GM12864 (cell line): Measurements from ENCODE around the gene THOP1.

ENCODE experiments used
- DNase-seq: peaks from one replicate; pipeline ENCODE4 v3.0.0-alpha.2; 2011; ENCODE audit warnings: low read depth
- H3K4me3 ChIP-seq: 2 replicates; pipeline ENCODE4 v1.5.1; 2011; ENCODE audit warnings: mild to moderate bottlenecking, low read depth, low read length, control low read depth
- CTCF ChIP-seq: IDR thresholded peaks from 2 replicates; pipeline ENCODE4 v1.5.1; 2011; ENCODE audit warnings: low read depth, mild to moderate bottlenecking, moderate library complexity, low read length, control low read depth, inconsistent platforms; ENCODE audit errors: missing control alignments

THOP1 gene

DNA sequence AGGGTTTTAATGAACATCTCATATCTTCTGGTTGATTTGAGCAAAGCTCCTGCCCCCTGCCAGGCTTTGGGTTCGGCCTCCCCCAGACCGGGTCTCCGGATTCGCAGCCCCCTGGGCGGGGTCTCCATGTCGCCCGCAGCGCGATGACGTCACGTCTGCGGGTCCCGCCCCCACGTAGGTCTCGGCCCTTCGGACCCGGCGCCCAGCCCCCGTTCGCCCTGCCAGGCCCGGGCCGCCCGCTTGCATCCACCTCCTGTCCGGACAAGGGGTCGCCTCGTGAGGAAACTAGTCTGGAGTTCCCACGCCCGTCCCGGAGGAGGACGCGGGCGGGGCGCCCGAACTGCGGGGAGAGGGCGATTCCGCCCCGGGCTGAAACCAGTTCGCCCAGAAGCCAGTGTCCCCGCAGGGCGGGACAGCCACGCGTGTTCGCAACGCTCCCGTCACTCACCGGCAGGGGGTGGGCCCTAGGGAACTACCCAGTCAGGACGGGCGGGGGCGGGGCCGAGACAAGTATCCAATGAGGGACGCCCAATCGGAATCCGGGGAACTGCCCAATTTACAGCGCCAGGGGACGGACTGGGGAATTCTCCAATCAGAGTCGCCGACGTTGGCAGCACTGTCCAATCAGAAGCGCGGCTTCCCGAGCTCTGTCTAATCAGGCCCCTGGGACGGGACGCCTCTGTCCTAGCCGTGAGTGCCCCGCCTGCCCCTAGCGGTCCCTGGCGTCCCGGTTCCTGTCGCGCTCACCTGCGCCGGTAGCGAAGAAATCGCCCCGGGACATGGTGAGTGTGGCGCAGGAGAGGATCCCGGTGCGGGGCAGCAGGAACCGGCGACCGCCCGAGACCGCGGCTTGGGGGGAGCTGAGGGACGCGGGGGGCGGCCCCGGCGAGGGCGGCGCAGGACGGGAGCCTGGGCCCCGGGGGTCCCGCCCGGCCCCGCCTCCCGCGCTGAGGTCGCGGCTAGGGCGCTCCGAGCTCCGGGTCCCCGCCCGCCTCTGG lies 55.8 kb downstream of the THOP1 start, which contains the start of gene ZNF555:
Gene ZNF555, plus strand, starts transcription at position 682 of the 998 bp plus-strand sequence. Its CDS starts 98 bp downstream, at position 780.
- peak within 1 kb of the TSS; percentile 82 for H3K4me3 ChIP-seq
- peak; percentile 97 for DNase-seq
- peak; percentile 60 for TF ChIP-seq CTCF

GRCh38 chr19:2841855-2842574 lies 56.7 kb downstream of the THOP1 start:
- no peak for TF ChIP-seq CTCF
- peak overlapping the region; percentile 72 for H3K4me3 ChIP-seq
- no peak for DNase-seq

DNA sequence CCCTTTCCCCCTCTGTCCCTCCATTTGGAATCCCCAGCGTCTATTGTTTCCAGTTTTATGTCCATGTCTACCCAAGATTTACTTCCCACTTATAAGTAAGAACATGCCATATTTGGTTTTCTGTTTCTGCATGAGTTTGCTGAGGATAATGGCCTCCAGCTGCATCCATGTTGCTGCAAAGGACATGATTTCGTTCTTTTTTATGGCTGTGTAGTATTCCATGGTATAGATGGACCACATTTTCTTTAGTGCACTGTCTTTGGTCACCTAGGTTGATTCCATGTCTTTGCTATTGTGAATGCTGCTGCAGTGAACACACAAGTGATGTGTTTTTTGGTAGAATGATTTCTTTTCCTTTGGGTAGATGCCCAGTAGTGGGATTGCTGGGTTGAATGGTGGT lies 59.8 kb downstream of the THOP1 start:
- DNase-seq: no peak
- H3K4me3 ChIP-seq: no peak overlapping the region
- TF ChIP-seq CTCF: no peak

- DNase-seq: no peak
- no peak for TF ChIP-seq CTCF
- no peak overlapping the region for H3K4me3 ChIP-seq
Measured at GRCh38 chr19:2846180-2846894, 61.0 kb downstream of the THOP1 start.

- no peak for TF ChIP-seq CTCF
- no peak for DNase-seq
- no peak overlapping the region for H3K4me3 ChIP-seq
Measured at GRCh38 chr19:2847507-2847906, 62.2 kb downstream of the THOP1 start.

GRCh38 chr19:2848616-2849015 lies 63.3 kb downstream of the THOP1 start:
- TF ChIP-seq CTCF: no peak
- DNase-seq: no peak
- no peak overlapping the region for H3K4me3 ChIP-seq
